ENCODE data around the gene ATP1A2. TPM values are rescaled to one million over a fixed set of nuclear protein-coding genes. Genes with fewer than 3 reads are reported as not detected.

The ATP1A2 gene
- total RNA-seq, 1 donor from 2014 or later: 0.49 TPM

- Mint-ChIP-seq H3K9me3 (ENCODE audit: unreplicated experiment) (no peaks in the 10 kb centered on the region), H3K27me3 (ENCODE audit: unreplicated experiment) (no peaks in the 10 kb centered on the region), H3K4me1 (ENCODE audit: unreplicated experiment) (peaks cover 10% of the 10 kb centered on the region), H3K27ac (ENCODE audit: unreplicated experiment) (no peak overlapping the region), H3K4me3 (ENCODE audit: unreplicated experiment) (no peak overlapping the region), H3K36me3 (ENCODE audit: low read depth, unreplicated experiment) (no peaks in the 10 kb centered on the region)
- DNase-seq (ENCODE audit: low spot score): no peak
- TF ChIP-seq, protein P1, sequence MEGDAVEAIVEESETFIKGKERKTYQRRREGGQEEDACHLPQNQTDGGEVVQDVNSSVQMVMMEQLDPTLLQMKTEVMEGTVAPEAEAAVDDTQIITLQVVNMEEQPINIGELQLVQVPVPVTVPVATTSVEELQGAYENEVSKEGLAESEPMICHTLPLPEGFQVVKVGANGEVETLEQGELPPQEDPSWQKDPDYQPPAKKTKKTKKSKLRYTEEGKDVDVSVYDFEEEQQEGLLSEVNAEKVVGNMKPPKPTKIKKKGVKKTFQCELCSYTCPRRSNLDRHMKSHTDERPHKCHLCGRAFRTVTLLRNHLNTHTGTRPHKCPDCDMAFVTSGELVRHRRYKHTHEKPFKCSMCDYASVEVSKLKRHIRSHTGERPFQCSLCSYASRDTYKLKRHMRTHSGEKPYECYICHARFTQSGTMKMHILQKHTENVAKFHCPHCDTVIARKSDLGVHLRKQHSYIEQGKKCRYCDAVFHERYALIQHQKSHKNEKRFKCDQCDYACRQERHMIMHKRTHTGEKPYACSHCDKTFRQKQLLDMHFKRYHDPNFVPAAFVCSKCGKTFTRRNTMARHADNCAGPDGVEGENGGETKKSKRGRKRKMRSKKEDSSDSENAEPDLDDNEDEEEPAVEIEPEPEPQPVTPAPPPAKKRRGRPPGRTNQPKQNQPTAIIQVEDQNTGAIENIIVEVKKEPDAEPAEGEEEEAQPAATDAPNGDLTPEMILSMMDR (IDR thresholded peaks at IDR 0.05; ENCODE audit: unreplicated experiment): no peak
Measured at GRCh38 chr1:160167580-160167979, 52.0 kb downstream of the ATP1A2 start.

GRCh38 chr1:160168016-160168415, 52.5 kb downstream of the ATP1A2 start:
- DNase-seq (ENCODE audit: low spot score): no peak
- no peaks in the 10 kb centered on the region for H3K9me3 Mint-ChIP-seq (ENCODE audit: unreplicated experiment)
- no peaks in the 10 kb centered on the region for H3K27me3 Mint-ChIP-seq (ENCODE audit: unreplicated experiment)
- no peak overlapping the region for H3K4me3 Mint-ChIP-seq (ENCODE audit: unreplicated experiment)
- TF ChIP-seq, protein P1 (IDR thresholded peaks at IDR 0.05; ENCODE audit: unreplicated experiment): no peak
- peaks cover 14% of the 10 kb centered on the region for H3K4me1 Mint-ChIP-seq (ENCODE audit: unreplicated experiment)
- H3K36me3 Mint-ChIP-seq (ENCODE audit: low read depth, unreplicated experiment): no peaks in the 10 kb centered on the region
- H3K27ac Mint-ChIP-seq (ENCODE audit: unreplicated experiment): no peak overlapping the region

- Mint-ChIP-seq H3K4me3 (ENCODE audit: unreplicated experiment) (no peak overlapping the region), H3K4me1 (ENCODE audit: unreplicated experiment) (peaks cover 14% of the 10 kb centered on the region), H3K9me3 (ENCODE audit: unreplicated experiment) (no peaks in the 10 kb centered on the region), H3K27me3 (ENCODE audit: unreplicated experiment) (no peaks in the 10 kb centered on the region), H3K36me3 (ENCODE audit: low read depth, unreplicated experiment) (no peaks in the 10 kb centered on the region), H3K27ac (ENCODE audit: unreplicated experiment) (no peak overlapping the region)
- TF ChIP-seq, protein P1 (IDR thresholded peaks at IDR 0.05; ENCODE audit: unreplicated experiment): no peak
- no peak for DNase-seq (ENCODE audit: low spot score)
Measured at GRCh38 chr1:160168609-160169369, 53.2 kb downstream of the ATP1A2 start.

DNA sequence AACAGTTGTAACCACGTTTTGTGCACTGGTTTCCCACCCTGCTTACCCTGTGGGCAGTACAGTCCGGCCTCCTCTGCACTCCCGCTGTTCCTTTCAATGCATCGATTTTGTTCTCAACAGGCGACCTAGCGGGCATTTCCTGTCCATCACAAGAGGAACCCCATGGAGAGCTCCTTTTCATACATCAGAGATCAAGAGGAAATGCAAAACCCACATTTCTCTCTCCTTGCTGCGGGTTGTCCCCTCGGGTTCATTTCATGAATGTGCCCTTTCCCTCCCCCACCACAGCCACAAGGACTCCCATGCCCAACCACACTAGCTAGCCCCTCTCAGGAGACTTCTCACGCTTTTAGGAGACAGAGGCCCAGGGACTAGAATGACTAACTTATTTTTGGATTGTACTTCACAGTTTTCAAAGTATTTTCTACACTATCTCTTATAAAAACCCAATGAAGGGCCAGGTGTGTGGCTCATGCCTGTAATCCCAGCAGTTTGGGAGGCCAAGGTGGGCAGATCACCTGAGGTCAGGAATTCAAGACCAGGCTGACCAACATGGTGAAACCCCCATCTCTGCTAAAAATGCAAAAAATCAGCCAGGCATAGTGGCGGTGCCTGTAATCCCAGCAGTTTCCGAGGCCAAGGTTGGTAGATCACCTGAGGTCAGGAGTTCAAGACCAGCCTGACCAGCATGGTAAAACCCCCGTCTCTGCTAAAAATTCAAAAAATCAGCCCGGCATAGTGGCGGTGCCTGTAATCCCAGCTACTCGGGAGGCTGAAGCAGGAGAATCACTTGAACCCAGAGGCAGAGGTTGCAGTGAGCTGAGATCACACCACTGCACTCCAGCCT, 54.2 kb downstream of the ATP1A2 start:
- H3K4me1 Mint-ChIP-seq (ENCODE audit: unreplicated experiment): peaks cover 14% of the 10 kb centered on the region
- TF ChIP-seq, protein P1 (IDR thresholded peaks at IDR 0.05; ENCODE audit: unreplicated experiment): no peak
- H3K36me3 Mint-ChIP-seq (ENCODE audit: low read depth, unreplicated experiment): no peaks in the 10 kb centered on the region
- no peaks in the 10 kb centered on the region for H3K27me3 Mint-ChIP-seq (ENCODE audit: unreplicated experiment)
- no peak overlapping the region for H3K4me3 Mint-ChIP-seq (ENCODE audit: unreplicated experiment)
- DNase-seq (ENCODE audit: low spot score): no peak
- peak overlapping the region; percentile 26 for H3K27ac Mint-ChIP-seq (ENCODE audit: unreplicated experiment)
- H3K9me3 Mint-ChIP-seq (ENCODE audit: unreplicated experiment): no peaks in the 10 kb centered on the region

GRCh38 chr1:160171354-160171753, 55.8 kb downstream of the ATP1A2 start:
- DNase-seq (ENCODE audit: low spot score): no peak
- Mint-ChIP-seq H3K9me3 (ENCODE audit: unreplicated experiment) (no peaks in the 10 kb centered on the region), H3K27me3 (ENCODE audit: unreplicated experiment) (no peaks in the 10 kb centered on the region), H3K27ac (ENCODE audit: unreplicated experiment) (no peak overlapping the region), H3K4me1 (ENCODE audit: unreplicated experiment) (peaks cover 14% of the 10 kb centered on the region), H3K36me3 (ENCODE audit: low read depth, unreplicated experiment) (no peaks in the 10 kb centered on the region), H3K4me3 (ENCODE audit: unreplicated experiment) (no peak overlapping the region)
- TF ChIP-seq, protein P1 (IDR thresholded peaks at IDR 0.05; ENCODE audit: unreplicated experiment): no peak

Measured in endothelial cell (in vitro differentiated cells).